Measurements from ENCODE around the gene ARHGEF33. TPM values are rescaled to one million over a fixed set of nuclear protein-coding genes. Genes with fewer than 3 reads are reported as not detected.

Gene ARHGEF33
- total RNA-seq, 2 experiments from 2014 or later = 0.38 TPM; not detected in 1

- POLR2A ChIA-PET = no interaction called here
- no peaks in the 10 kb centered on the region for H3K9me2 ChIP-seq (ENCODE audit: insufficient read depth, low read length)
- intact Hi-C loops (cut with micrococcal nuclease; ENCODE audit: unreplicated experiment) = no loop called here
- no peak overlapping the region for H3K27ac ChIP-seq (ENCODE audit: low read depth, low read length, poor library complexity, severe bottlenecking)
- TF ChIP-seq CTCF (conservative IDR thresholded peaks at IDR 0.05; ENCODE audit: low read length) (no peak), EZH2phosphoT487 (IDR thresholded peaks at IDR 0.05; ENCODE audit: borderline replicate concordance, low read depth, low read length) (no peak)
- BruUV-seq (replicated peaks) = no TSS peak
- H3K4me2 ChIP-seq (ENCODE audit: low read length) = peak overlapping the region; percentile 13; the same call in 1 of the 2 replicates
- H2AFZ ChIP-seq (ENCODE audit: low read length) = no peak overlapping the region
- H3K4me1 ChIP-seq (ENCODE audit: insufficient read depth, low read length, poor library complexity, severe bottlenecking) = peaks cover 11% of the 10 kb centered on the region
- DNase-seq (ENCODE audit: low spot score) = peak; percentile 5
- H3K79me2 ChIP-seq (ENCODE audit: insufficient read depth, low read depth, low read length) = no peaks in the 10 kb centered on the region
- no peaks in the 10 kb centered on the region for H3K9me3 ChIP-seq (ENCODE audit: low read length)
- CTCF ChIA-PET (ENCODE audit: unreplicated experiment) = interaction anchor here (0.9 kb wide), 1 partner anchor 21 kb away, joined by 3 read pairs; no protein-coding TSS in a partner anchor
- H3K4me3 ChIP-seq (ENCODE audit: low read depth, low read length, poor library complexity, severe bottlenecking) = no peak overlapping the region
- H3K36me3 ChIP-seq (ENCODE audit: insufficient read depth, low read length) = peaks cover 90% of the 10 kb centered on the region
- H4K20me1 ChIP-seq (ENCODE audit: insufficient read depth, low read length) = no peaks in the 10 kb centered on the region
Measured at GRCh38 chr2:39008665-39009064, 119.0 kb downstream of the ARHGEF33 start.

- H4K20me1 ChIP-seq (ENCODE audit: insufficient read depth, low read length) = no peaks in the 10 kb centered on the region
- BruUV-seq (replicated peaks) = no TSS peak
- no peak overlapping the region for H3K4me2 ChIP-seq (ENCODE audit: low read length)
- H3K36me3 ChIP-seq (ENCODE audit: insufficient read depth, low read length) = peaks cover 48% of the 10 kb centered on the region
- no peak overlapping the region for H2AFZ ChIP-seq (ENCODE audit: low read length)
- TF ChIP-seq EZH2phosphoT487 (IDR thresholded peaks at IDR 0.05; ENCODE audit: borderline replicate concordance, low read depth, low read length) = no peak
- TF ChIP-seq CTCF (conservative IDR thresholded peaks at IDR 0.05; ENCODE audit: low read length) = no peak
- H3K9me2 ChIP-seq (ENCODE audit: insufficient read depth, low read length) = no peaks in the 10 kb centered on the region
- intact Hi-C loops (cut with micrococcal nuclease; ENCODE audit: unreplicated experiment) = no loop called here
- no peak overlapping the region for H3K27ac ChIP-seq (ENCODE audit: low read depth, low read length, poor library complexity, severe bottlenecking)
- H3K9me3 ChIP-seq (ENCODE audit: low read length) = no peaks in the 10 kb centered on the region
- DNase-seq (ENCODE audit: low spot score) = no peak
- H3K4me3 ChIP-seq (ENCODE audit: low read depth, low read length, poor library complexity, severe bottlenecking) = no peak overlapping the region
- peaks cover 4% of the 10 kb centered on the region for H3K4me1 ChIP-seq (ENCODE audit: insufficient read depth, low read length, poor library complexity, severe bottlenecking)
- CTCF ChIA-PET (ENCODE audit: unreplicated experiment) = no interaction called here
- no peaks in the 10 kb centered on the region for H3K79me2 ChIP-seq (ENCODE audit: insufficient read depth, low read depth, low read length)
- POLR2A ChIA-PET = interaction anchor here (0.7 kb wide), 1 partner anchor 15 kb away, joined by 3 read pairs; no protein-coding TSS in a partner anchor
Measured at GRCh38 chr2:39013871-39014270, 124.2 kb downstream of the ARHGEF33 start.

- intact Hi-C loops (cut with micrococcal nuclease; ENCODE audit: unreplicated experiment) = no loop called here
- Histone ChIP-seq H3K36me3 (ENCODE audit: insufficient read depth, low read length) (peaks cover 38% of the 10 kb centered on the region), H3K79me2 (ENCODE audit: insufficient read depth, low read depth, low read length) (no peaks in the 10 kb centered on the region), H3K4me2 (ENCODE audit: low read length) (no peak overlapping the region), H3K4me1 (ENCODE audit: insufficient read depth, low read length, poor library complexity, severe bottlenecking) (no peaks in the 10 kb centered on the region), H3K9me3 (ENCODE audit: low read length) (no peaks in the 10 kb centered on the region), H3K27ac (ENCODE audit: low read depth, low read length, poor library complexity, severe bottlenecking) (no peak overlapping the region), H3K4me3 (ENCODE audit: low read depth, low read length, poor library complexity, severe bottlenecking) (no peak overlapping the region), H4K20me1 (ENCODE audit: insufficient read depth, low read length) (no peaks in the 10 kb centered on the region), H3K9me2 (ENCODE audit: insufficient read depth, low read length) (no peaks in the 10 kb centered on the region), H2AFZ (ENCODE audit: low read length) (no peak overlapping the region)
- no TSS peak for BruUV-seq (replicated peaks)
- ChIA-PET POLR2A (interaction anchor here (0.6 to 1.0 kb wide), 3 partner anchors 9 to 28 kb away, joined by 3 read pairs; no protein-coding TSS in a partner anchor), CTCF (ENCODE audit: unreplicated experiment) (no interaction called here)
- no peak for DNase-seq (ENCODE audit: low spot score)
- TF ChIP-seq EZH2phosphoT487 (IDR thresholded peaks at IDR 0.05; ENCODE audit: borderline replicate concordance, low read depth, low read length) = no peak
- no peak for TF ChIP-seq CTCF (conservative IDR thresholded peaks at IDR 0.05; ENCODE audit: low read length)
Measured at GRCh38 chr2:39015424-39015823, 125.7 kb downstream of the ARHGEF33 start.
